Measurements from ENCODE around the gene TEX26. TPM values are rescaled to one million over a fixed set of nuclear protein-coding genes. Genes with fewer than 3 reads are reported as not detected.

Gene TEX26
- total and polyA plus RNA-seq, 2 of the 4 experiments (the other 2 are of a cell fraction), result not detected

DNA sequence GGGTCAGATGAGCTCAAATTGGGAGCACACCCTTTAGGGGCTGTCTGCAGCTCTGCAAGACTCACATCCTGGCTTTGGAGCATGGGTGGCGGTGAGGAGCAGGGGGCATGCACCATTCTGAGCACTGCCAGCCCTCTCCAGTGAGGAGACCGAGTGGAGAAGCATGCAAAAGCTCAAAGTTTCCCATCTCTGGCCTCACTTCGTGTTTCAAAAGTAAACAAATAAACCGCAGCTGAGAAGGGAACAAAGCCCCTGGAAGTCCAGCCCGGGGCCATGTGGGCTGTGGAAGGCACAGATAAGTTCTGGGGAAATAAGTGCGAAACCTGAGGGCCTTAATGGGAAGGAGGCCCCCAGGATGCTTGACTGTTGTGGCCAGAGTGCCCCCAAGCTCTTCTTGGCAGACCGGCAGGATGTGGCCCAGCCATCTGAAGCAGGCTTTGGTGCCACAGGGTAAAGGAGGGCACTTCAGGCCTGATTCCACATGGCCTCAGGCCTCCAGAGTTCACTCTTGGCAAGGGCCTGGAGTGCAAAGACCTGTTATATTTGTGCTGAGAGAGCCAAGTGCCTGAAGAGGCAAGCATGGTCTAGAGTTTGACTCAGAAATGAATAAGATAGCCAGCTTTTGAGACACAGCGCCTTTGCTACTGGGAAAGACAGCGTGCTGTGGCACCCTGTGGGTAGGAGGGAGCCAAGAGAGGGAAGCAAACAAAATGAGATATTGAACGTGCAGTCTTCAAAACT is 25.2 kb upstream of the TEX26 start:
- Histone ChIP-seq H3K14ac (replicated peaks; ENCODE audit: low read depth, low read length) (peak overlapping the region; percentile 46; the same call in 1 of the 2 replicates), H3K27ac (ENCODE audit: insufficient read depth, low read length) (no peak overlapping the region), H3K4me2 (ENCODE audit: low read depth, low read length) (no peak overlapping the region), H4K20me1 (ENCODE audit: insufficient read depth, low read length) (no peaks in the 10 kb centered on the region), H3K4me3 (ENCODE audit: insufficient read depth, low read depth, low read length) (no peak overlapping the region), H3K23ac (ENCODE audit: low read depth, low read length) (no peak overlapping the region), H4K8ac (ENCODE audit: low read depth in 2 of 2, low read length in 2 of 2) (peak overlapping the region; percentile 14 to 66; a peak in 3 of 4 replicates), H3K9ac (ENCODE audit: low read depth, low read length) (no peak overlapping the region), H3K18ac (ENCODE audit: low read depth, low read length) (no peak overlapping the region; the same call in 1 of the 2 replicates), H3K79me1 (ENCODE audit: low read depth in 1 of 2, low read length in 2 of 2) (no peaks in the 10 kb centered on the region), H3K9me1 (ENCODE audit: insufficient read depth, low read length) (0 out of 2 replicates have a peak, but pooled peaks cover 3% of the 10 kb centered on the region), H2BK5ac (ENCODE audit: low read depth, low read length, poor library complexity, severe bottlenecking) (no peak overlapping the region), H2AK9ac (replicated peaks; ENCODE audit: low read depth, low read length, poor library complexity) (peak overlapping the region; percentile 2), H3K4me1 (ENCODE audit: control insufficient read depth, insufficient read depth, low read length) (peaks cover 18% of the 10 kb centered on the region), H2AFZ (replicated peaks; ENCODE audit: low read length, poor library complexity) (peak overlapping the region; percentile 49), H3K9me3 (ENCODE audit: control insufficient read depth, insufficient read depth, low read length) (no peaks in the 10 kb centered on the region), H2BK20ac (ENCODE audit: low read depth, low read length) (peak overlapping the region; percentile 14), H2AK5ac (ENCODE audit: low read depth, low read length) (peak overlapping the region; percentile 53; the same call in 1 of the 2 replicates), H3K36me3 (ENCODE audit: control insufficient read depth, insufficient read depth, low read length) (no peaks in the 10 kb centered on the region), H4K5ac (ENCODE audit: low read depth, low read length) (peak overlapping the region; percentile 11; the same call in 1 of the 2 replicates), H3K27me3 (ENCODE audit: control insufficient read depth, insufficient read depth, low read length) (peaks cover 2% of the 10 kb centered on the region), H2BK15ac (ENCODE audit: low read depth, low read length) (no peak overlapping the region), H3K56ac (ENCODE audit: extremely low read depth, insufficient read depth, low read length) (no peak overlapping the region), H3K4ac (ENCODE audit: low read depth, low read length) (peak overlapping the region; percentile 70), H2BK120ac (ENCODE audit: low read depth, low read length) (peak overlapping the region; percentile 51), H4K91ac (ENCODE audit: insufficient read depth, low read depth, low read length) (peak overlapping the region; percentile 54; the same call in 1 of the 2 replicates)
- in situ Hi-C loops (cut with MboI; ENCODE audit: low sequenced_read_pairs) (no loop called here), dilution Hi-C loops (cut with HindIII; ENCODE audit: low sequenced_read_pairs, unreplicated experiment) (no loop called here), intact Hi-C loops (cut with micrococcal nuclease) (no loop called here)
- WGBS, 2 experiments (ENCODE audit: extremely low coverage in 2 of 2, insufficient read length in 1 of 2), result 93% methylated on average over 5 of the region's 10 CpGs; no CpG with 5 or more reads in 1 of the 2 experiments
- POLR2A ChIA-PET (ENCODE audit: unreplicated experiment), result no interaction called here
- ATAC-seq (ENCODE audit: low read depth), result peak; percentile 53
- CTCF ChIA-PET, result interaction anchor here (0.6 kb wide), 1 partner anchor 46 kb away, joined by 3 read pairs; no protein-coding TSS in a partner anchor
- BruUV-seq (replicated peaks), result no TSS peak
- DNase-seq, result peak; percentile 51
- TF ChIP-seq CEBPB (IDR thresholded peaks at IDR 0.05; ENCODE audit: low read depth, low read length) (no peak), FOS (IDR thresholded peaks at IDR 0.05; ENCODE audit: low read depth, low read length) (no peak), RAD21 (IDR thresholded peaks at IDR 0.05; ENCODE audit: low read length) (no peak), SMC3 (IDR thresholded peaks at IDR 0.05; ENCODE audit: low read depth, low read length) (no peak), MXI1 (IDR thresholded peaks at IDR 0.05; ENCODE audit: borderline replicate concordance, low read depth, low read length) (no peak), MAFK (IDR thresholded peaks at IDR 0.05; ENCODE audit: low read depth, low read length) (no peak), RFX5 (IDR thresholded peaks at IDR 0.05; ENCODE audit: low read depth, low read length) (no peak), RCOR1 (IDR thresholded peaks at IDR 0.05; ENCODE audit: insufficient replicate concordance, low read length) (no peak)
- TF ChIP-seq, protein P1, sequence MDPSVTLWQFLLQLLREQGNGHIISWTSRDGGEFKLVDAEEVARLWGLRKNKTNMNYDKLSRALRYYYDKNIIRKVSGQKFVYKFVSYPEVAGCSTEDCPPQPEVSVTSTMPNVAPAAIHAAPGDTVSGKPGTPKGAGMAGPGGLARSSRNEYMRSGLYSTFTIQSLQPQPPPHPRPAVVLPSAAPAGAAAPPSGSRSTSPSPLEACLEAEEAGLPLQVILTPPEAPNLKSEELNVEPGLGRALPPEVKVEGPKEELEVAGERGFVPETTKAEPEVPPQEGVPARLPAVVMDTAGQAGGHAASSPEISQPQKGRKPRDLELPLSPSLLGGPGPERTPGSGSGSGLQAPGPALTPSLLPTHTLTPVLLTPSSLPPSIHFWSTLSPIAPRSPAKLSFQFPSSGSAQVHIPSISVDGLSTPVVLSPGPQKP (IDR thresholded peaks at IDR 0.05; ENCODE audit: borderline replicate concordance, low read depth, low read length), result no peak
- TF ChIP-seq, protein P2, sequence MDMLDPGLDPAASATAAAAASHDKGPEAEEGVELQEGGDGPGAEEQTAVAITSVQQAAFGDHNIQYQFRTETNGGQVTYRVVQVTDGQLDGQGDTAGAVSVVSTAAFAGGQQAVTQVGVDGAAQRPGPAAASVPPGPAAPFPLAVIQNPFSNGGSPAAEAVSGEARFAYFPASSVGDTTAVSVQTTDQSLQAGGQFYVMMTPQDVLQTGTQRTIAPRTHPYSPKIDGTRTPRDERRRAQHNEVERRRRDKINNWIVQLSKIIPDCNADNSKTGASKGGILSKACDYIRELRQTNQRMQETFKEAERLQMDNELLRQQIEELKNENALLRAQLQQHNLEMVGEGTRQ (IDR thresholded peaks at IDR 0.05; ENCODE audit: low read depth, low read length), result no peak

Measured in IMR-90 (cell line).